GM13977 (cell line): ENCODE results near the gene TMEM123.

ENCODE experiments used
- DNase-seq: peaks from one replicate; pipeline ENCODE4 v3.0.0; 2012; ENCODE audit warnings: low spot score
- in situ Hi-C: fragments of 300-500 bp; cut with MboI; formaldehyde crosslinking; loops from one replicate; pipeline ENCODE4 v1.12.0; 2022; ENCODE audit warnings: low sequenced_read_pairs, low pct_unique_long_range_greater_than_20kb, mixed read lengths, inconsistent platforms; ENCODE audit not compliant: unreplicated experiment
- TF ChIP-seq, protein P1 (sequence below): IDR thresholded peaks from 2 replicates; pipeline ENCODE4 v1.5.1; 2012; ENCODE audit warnings: mild to moderate bottlenecking, control low read depth; ENCODE audit not compliant: insufficient read depth; ENCODE audit errors: extremely low read depth, missing control alignments

The TMEM123 gene, protein sequence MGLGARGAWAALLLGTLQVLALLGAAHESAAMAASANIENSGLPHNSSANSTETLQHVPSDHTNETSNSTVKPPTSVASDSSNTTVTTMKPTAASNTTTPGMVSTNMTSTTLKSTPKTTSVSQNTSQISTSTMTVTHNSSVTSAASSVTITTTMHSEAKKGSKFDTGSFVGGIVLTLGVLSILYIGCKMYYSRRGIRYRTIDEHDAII

GRCh38 chr11:102452461-102453301, at the start of gene TMEM123:
TMEM123 (minus strand) TSS chr11:102452765; CDS start chr11:102452623, 142 bp downstream.
- TF ChIP-seq, protein P1, sequence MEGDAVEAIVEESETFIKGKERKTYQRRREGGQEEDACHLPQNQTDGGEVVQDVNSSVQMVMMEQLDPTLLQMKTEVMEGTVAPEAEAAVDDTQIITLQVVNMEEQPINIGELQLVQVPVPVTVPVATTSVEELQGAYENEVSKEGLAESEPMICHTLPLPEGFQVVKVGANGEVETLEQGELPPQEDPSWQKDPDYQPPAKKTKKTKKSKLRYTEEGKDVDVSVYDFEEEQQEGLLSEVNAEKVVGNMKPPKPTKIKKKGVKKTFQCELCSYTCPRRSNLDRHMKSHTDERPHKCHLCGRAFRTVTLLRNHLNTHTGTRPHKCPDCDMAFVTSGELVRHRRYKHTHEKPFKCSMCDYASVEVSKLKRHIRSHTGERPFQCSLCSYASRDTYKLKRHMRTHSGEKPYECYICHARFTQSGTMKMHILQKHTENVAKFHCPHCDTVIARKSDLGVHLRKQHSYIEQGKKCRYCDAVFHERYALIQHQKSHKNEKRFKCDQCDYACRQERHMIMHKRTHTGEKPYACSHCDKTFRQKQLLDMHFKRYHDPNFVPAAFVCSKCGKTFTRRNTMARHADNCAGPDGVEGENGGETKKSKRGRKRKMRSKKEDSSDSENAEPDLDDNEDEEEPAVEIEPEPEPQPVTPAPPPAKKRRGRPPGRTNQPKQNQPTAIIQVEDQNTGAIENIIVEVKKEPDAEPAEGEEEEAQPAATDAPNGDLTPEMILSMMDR = peak; percentile 15
- in situ Hi-C loops = no loop called here
- peak; percentile 88 for DNase-seq

DNA sequence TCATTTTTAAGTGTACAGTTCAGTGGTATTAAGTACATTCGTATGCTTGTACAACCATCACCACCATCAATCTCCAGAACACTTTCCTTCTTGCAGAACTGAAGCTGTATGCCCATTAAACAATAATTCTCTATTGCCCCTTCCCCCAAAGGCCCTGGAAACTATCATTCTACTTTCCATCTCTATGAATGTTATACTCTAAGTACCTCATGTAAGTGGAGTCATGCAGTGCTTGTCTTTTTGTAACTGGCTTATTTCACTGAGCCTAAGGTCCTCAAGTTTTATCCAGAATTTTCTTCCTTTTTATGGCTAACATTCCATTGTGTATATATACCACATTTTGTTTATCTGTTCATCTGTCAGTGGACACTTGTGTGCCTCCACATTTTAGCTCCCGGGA, 48.3 kb upstream of the TMEM123 start:
- in situ Hi-C loops = no loop called here
- DNase-seq = no peak
- TF ChIP-seq, protein P1 = no peak

GRCh38 chr11:102499931-102500330, 47.4 kb upstream of the TMEM123 start:
- no peak for DNase-seq
- in situ Hi-C loops = loop anchor here (10.0 kb wide), 2 partner anchors 115 kb away; no protein-coding TSS in a partner anchor
- TF ChIP-seq, protein P1 = no peak

- TF ChIP-seq, protein P1 = no peak
- no peak for DNase-seq
- in situ Hi-C loops = loop anchor here (10.0 kb wide), 2 partner anchors 114 to 116 kb away; no protein-coding TSS in a partner anchor
Observed at GRCh38 chr11:102499151-102499550, 46.6 kb upstream of the TMEM123 start.

DNA sequence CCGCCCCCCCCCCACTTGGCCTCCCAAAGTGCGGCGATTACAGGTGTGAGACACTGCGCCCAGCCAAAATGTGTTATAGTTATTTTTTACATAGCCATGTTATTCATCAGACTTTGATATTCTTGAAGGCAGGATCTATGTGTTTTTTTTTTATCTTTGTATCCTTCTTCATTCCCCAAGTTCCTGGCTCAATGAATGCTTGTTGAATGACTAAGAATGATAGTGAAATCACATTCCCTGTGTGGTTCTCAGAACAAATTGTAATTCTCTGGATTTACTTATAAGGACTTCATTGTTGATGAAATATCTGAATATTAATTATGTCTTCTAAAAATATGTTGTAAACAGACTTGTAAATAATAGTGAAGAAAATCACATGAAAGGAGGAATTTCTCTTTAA, 44.5 kb upstream of the TMEM123 start:
- in situ Hi-C loops = loop anchor here (10.0 kb wide), 2 partner anchors 112 to 118 kb away; no protein-coding TSS in a partner anchor
- no peak for DNase-seq
- TF ChIP-seq, protein P1 = no peak

DNA sequence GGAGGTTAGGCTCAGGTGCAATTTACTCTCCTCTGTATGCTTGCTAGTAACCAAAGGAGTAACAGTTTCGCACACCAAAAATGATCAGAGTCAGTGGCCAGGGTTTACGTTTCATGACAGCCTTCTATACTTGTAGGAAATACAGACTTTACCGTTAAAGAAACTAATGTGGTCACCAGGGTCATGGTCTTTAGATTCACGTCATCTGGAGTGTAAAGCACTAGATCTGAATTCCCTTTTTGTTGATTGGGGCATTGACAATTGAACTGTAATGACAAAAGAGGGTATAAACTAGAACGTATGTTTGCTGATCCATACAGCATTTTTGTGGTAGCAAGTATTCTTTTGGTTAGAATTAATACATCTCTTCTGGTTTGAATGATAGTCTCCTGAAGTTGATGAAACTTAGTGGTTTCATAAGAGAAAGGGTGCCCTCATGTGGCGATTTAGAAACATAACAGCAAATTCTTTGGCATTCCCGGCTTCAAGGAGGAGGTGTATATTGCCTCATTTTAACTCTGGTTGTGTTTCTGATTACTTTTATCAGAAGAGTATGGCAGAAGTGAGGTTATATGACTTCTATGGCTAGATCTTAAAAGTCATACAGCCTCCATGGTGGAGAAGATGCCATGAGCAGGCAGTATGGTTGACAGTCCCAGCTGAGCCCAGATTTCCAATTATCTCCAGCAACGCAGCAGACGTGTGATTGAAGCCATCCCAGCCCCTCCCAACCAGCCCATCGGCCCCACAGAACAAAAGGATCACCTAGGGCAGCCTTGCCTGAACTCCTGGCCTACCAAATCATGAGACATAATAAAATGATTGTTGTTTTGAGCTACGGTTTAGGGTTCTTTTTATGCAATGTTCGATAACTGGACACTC, 42.8 kb upstream of the TMEM123 start:
- TF ChIP-seq, protein P1 = peak; percentile 66
- in situ Hi-C loops = loop anchor here (10.0 kb wide), 2 partner anchors 111 to 119 kb away; no protein-coding TSS in a partner anchor
- DNase-seq = peak; percentile 51
